Stomach smooth muscle (tissue), 2 donors: ENCODE data around the gene SH2D4B.

Experiments
- H3K27ac ChIP-seq: one replicate; pipeline ENCODE4 v1.7.0; 2013; ENCODE audit warnings: mild to moderate bottlenecking, low read length, inconsistent platforms
- H3K27me3 ChIP-seq, 2 donors: one replicate each; pipeline ENCODE4 v1.7.0; 2013; ENCODE audit warnings: low read length in 2 of 2; ENCODE audit not compliant: insufficient read depth in 2 of 2, control insufficient read depth in 1 of 2
- H3K36me3 ChIP-seq, 2 donors: one replicate each; pipeline ENCODE4 v1.7.0; 2013; ENCODE audit warnings: low read length in 2 of 2; ENCODE audit not compliant: control insufficient read depth in 2 of 2, insufficient read depth in 2 of 2
- H3K4me1 ChIP-seq: one replicate; pipeline ENCODE4 v1.7.0; 2013; ENCODE audit warnings: low read length; ENCODE audit not compliant: control insufficient read depth, insufficient read depth
- H3K4me3 ChIP-seq, 2 donors: one replicate each; pipeline ENCODE4 v1.7.0; 2013; ENCODE audit warnings: low read length in 2 of 2
- H3K9ac ChIP-seq, 2 donors: one replicate each; pipeline ENCODE4 v1.7.0; 2013; ENCODE audit warnings: low read length in 2 of 2, mild to moderate bottlenecking in 1 of 2
- H3K9me3 ChIP-seq, 2 donors: one replicate each; pipeline ENCODE4 v1.7.0; 2013; ENCODE audit warnings: low read length in 2 of 2; ENCODE audit not compliant: control insufficient read depth in 2 of 2
- donor health status: healthy.
- donor health status: Pancreatic carcinoma.

Gene SH2D4B

DNA sequence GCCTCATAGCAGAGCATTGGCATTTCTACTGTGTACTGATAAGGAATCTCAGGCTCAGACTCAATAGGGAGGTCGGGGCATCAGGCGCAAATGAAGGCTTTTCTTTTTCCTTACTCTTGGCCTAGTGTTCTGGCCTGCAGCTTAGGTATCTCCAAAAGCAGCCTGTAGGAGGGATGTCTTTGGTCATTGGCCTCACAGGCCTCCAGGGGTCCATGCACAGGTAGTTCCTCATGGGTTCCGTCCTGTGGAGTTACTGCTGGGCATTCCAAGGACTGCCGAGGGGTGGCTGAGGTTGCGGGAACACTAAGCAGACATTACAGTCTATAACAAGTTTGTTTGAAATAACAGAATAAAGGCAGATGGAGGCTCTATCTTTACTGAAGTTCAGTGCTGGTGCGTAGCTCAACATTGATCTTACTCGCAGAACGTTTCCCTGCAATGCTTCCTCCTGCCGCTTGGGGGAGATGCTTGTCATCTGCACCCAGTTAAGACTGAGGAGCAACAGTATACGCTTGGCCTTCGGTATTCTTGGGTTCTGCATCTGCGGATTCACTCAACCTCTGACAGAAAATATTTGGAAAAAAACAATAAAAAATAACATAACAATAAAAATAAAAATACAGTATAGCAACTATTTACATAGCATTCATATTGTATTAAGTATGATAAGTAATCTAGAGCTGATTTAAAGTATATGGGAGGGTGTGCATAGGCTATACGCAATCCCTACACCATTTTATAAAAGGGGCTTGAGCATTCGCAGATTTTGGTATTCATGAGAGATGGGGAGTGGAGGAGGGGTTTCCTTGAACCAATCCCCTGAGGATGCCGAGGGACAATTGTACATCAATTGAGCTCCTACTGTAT is 58.9 kb downstream of the SH2D4B start:
- Histone ChIP-seq H3K27me3 (no peaks in the 10 kb centered on the region), H3K4me1 (no peaks in the 10 kb centered on the region), H3K27ac (no peak overlapping the region), H3K4me3 (no peak overlapping the region), H3K9ac (no peak overlapping the region), H3K36me3 (no peaks in the 10 kb centered on the region), H3K9me3 (no peaks in the 10 kb centered on the region)

DNA sequence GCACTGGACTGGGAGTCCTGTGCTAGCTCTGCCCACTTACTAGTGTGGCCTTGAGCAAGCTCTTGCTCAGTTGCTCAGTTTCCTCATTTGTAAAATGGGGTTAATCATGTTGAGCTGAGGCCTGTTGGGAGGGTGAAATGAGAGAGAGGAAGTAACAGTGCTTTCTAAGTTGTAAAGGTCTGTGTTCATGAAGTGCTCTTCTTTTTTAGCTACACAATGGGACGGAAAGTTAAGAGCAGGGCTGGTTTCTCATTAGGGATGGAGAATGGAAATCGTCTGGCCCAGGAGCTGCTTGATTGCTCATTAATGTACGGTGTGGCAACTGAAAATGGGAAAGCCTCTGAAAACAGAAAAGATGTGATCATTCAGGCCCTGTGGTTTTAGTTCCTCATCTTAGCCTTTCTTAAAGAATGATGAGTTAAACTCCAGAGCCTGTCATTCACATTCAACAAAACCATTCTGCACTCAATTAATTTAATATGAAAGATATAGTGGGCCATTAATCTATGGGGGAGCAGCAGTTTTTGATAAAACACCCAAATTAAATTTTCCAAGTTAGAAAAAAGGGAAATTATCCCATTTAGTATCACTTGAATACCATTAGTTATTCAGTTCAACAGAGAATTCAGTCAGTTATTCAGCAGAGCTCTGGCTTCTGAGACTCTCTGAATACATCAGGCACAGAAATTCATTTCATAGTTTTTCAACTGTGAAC is 60.5 kb downstream of the SH2D4B start:
- Histone ChIP-seq H3K36me3 (no peaks in the 10 kb centered on the region), H3K4me1 (no peaks in the 10 kb centered on the region), H3K9me3 (no peaks in the 10 kb centered on the region), H3K27me3 (no peaks in the 10 kb centered on the region), H3K27ac (no peak overlapping the region), H3K4me3 (no peak overlapping the region), H3K9ac (no peak overlapping the region)

GRCh38 chr10:80598951-80599350 is 61.2 kb downstream of the SH2D4B start:
- Histone ChIP-seq H3K4me1 (no peaks in the 10 kb centered on the region), H3K27ac (no peak overlapping the region), H3K9ac (no peak overlapping the region), H3K4me3 (no peak overlapping the region), H3K36me3 (no peaks in the 10 kb centered on the region), H3K9me3 (no peaks in the 10 kb centered on the region), H3K27me3 (no peaks in the 10 kb centered on the region)

- H3K36me3 ChIP-seq, result no peaks in the 10 kb centered on the region
- no peak overlapping the region for H3K9ac ChIP-seq
- no peaks in the 10 kb centered on the region for H3K9me3 ChIP-seq
- no peak overlapping the region for H3K27ac ChIP-seq
- H3K27me3 ChIP-seq, result no peaks in the 10 kb centered on the region
- H3K4me1 ChIP-seq, result no peaks in the 10 kb centered on the region
- H3K4me3 ChIP-seq, result no peak overlapping the region
Observed at GRCh38 chr10:80599424-80599847, 61.7 kb downstream of the SH2D4B start.

GRCh38 chr10:80600256-80600655 is 62.6 kb downstream of the SH2D4B start:
- Histone ChIP-seq H3K9ac (no peak overlapping the region), H3K27me3 (no peaks in the 10 kb centered on the region), H3K4me3 (no peak overlapping the region), H3K4me1 (no peaks in the 10 kb centered on the region), H3K27ac (no peak overlapping the region), H3K9me3 (no peaks in the 10 kb centered on the region), H3K36me3 (no peaks in the 10 kb centered on the region)

GRCh38 chr10:80602881-80603280 is 65.2 kb downstream of the SH2D4B start:
- Histone ChIP-seq H3K36me3 (no peaks in the 10 kb centered on the region), H3K9ac (no peak overlapping the region), H3K27ac (no peak overlapping the region), H3K4me3 (no peak overlapping the region), H3K27me3 (no peaks in the 10 kb centered on the region), H3K4me1 (no peaks in the 10 kb centered on the region), H3K9me3 (no peaks in the 10 kb centered on the region)

- no peak overlapping the region for H3K4me3 ChIP-seq
- no peaks in the 10 kb centered on the region for H3K36me3 ChIP-seq
- H3K27me3 ChIP-seq, result no peaks in the 10 kb centered on the region
- no peaks in the 10 kb centered on the region for H3K4me1 ChIP-seq
- H3K9ac ChIP-seq, result no peak overlapping the region
- no peaks in the 10 kb centered on the region for H3K9me3 ChIP-seq
- no peak overlapping the region for H3K27ac ChIP-seq
Observed at GRCh38 chr10:80603516-80603915, 65.8 kb downstream of the SH2D4B start.

DNA sequence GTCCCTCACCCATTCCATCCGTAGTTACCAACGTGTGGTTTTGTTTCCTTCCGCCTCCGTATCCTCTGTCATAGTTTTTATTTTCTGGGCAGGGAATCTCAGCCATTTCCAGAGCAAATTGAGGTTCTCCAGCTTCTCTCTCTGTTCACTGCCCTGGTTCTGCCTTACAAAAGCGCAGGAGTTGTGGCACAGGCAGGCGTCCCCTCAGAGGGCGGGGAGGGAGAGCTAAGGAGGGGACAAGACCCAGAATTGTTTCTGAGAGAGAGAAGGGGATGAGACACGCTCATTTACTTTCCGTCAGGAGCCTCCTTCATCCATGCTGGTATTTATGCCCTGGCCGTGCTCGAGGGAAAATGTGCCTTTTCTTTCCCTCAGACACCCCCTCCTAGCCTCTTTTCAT is 71.0 kb downstream of the SH2D4B start:
- no peak overlapping the region for H3K4me3 ChIP-seq
- no peaks in the 10 kb centered on the region for H3K4me1 ChIP-seq
- H3K9ac ChIP-seq, result no peak overlapping the region
- H3K27me3 ChIP-seq, result peaks cover 0 to 3% of the 10 kb centered on the region in 2 donors
- H3K27ac ChIP-seq, result no peak overlapping the region
- no peaks in the 10 kb centered on the region for H3K9me3 ChIP-seq
- H3K36me3 ChIP-seq, result no peaks in the 10 kb centered on the region

- H3K27me3 ChIP-seq, result peaks cover 0 to 3% of the 10 kb centered on the region in 2 donors
- no peak overlapping the region for H3K27ac ChIP-seq
- H3K4me3 ChIP-seq, result no peak overlapping the region
- H3K9ac ChIP-seq, result no peak overlapping the region
- no peaks in the 10 kb centered on the region for H3K9me3 ChIP-seq
- no peaks in the 10 kb centered on the region for H3K36me3 ChIP-seq
- H3K4me1 ChIP-seq, result no peaks in the 10 kb centered on the region
Observed at GRCh38 chr10:80609331-80609730, 71.6 kb downstream of the SH2D4B start.

DNA sequence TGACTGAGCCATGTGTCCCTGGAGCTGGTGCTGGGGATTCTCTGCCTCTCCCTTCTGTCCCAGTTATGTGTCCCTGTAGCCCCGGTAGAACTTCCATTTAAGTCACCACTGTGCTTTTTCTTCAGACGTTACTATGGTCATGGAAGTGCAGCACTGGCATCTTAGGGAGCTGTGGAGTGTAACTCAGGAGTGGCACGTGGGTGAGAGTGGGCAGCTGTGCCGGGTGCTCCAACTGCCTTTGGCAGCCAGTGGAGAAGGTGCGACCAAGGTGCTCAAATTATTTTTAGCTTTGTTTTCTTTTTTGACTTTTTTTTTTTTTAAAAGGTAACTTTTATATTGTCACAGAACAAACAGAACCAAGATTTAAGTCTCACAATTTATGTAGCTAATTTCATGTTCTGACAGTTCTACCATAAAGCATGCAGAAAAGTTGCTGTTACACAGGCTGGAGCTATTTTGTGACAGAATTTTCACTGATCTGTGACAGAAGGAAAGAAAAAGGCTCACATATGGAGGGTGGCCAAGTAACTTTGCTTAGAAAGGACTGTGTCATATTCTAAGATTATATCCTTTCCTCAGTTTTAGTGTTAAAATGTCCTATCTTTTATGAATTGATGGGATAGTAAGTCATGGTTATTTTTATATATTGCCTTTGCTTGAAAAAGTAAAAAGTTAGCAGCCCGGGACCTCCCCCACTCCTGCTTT is 73.9 kb downstream of the SH2D4B start:
- Histone ChIP-seq H3K4me3 (no peak overlapping the region), H3K27me3 (peaks cover 0 to 3% of the 10 kb centered on the region in 2 donors), H3K9me3 (no peaks in the 10 kb centered on the region), H3K27ac (no peak overlapping the region), H3K9ac (no peak overlapping the region), H3K4me1 (no peaks in the 10 kb centered on the region), H3K36me3 (no peaks in the 10 kb centered on the region)
